Prostate gland (tissue), 2 donors: ENCODE data around the gene CRIP1. TPM values are rescaled to one million over a fixed set of nuclear protein-coding genes. Genes with fewer than 3 reads are reported as not detected.

Source experiments
- DNase-seq: peaks from one replicate; pipeline ENCODE4 v3.0.0-alpha.2; 2019; ENCODE audit warnings: low spot score
- H3K27ac ChIP-seq, 2 donors: fragments of 200-600 bp; sonication (generic); 2 replicates each; pipeline ENCODE4 v1.5.1; 2017 to 2019
- H3K27me3 ChIP-seq: fragments of 200-600 bp; sonication (generic); replicated peaks from 2 replicates; pipeline ENCODE4 v1.5.1; 2019; ENCODE audit not compliant: insufficient read depth
- H3K36me3 ChIP-seq, 2 donors: fragments of 200-600 bp; sonication (generic); 1 replicate in 1 of 2; 2 replicates in 1 of 2; pipeline versions ENCODE4 v1.5.1 to v1.8.1; 2017 to 2019
- H3K4me1 ChIP-seq: fragments of 200-600 bp; sonication (generic); replicated peaks from 2 replicates; pipeline ENCODE4 v1.5.1; 2019
- H3K4me3 ChIP-seq, 2 donors: fragments of 200-600 bp; sonication (generic); 2 replicates each; pipeline ENCODE4 v1.5.1; 2017 to 2019
- H3K9me3 ChIP-seq: fragments of 200-600 bp; sonication (generic); 2 replicates; pipeline ENCODE4 v1.5.1; 2017
- POLR2A ChIP-seq: fragments of 450-650 bp; IDR thresholded peaks from one replicate; pipeline ENCODE4 v1.6.1; 2016; ENCODE audit warnings: antibody characterized with exemption, mild to moderate bottlenecking
- POLR2AphosphoS5 ChIP-seq: sonication (generic); formaldehyde crosslinking; IDR thresholded peaks from one replicate; pipeline ENCODE4 v1.6.1; 2017; ENCODE audit warnings: antibody characterized with exemption
- WGBS: methylation state at CpG from one replicate; pipeline ENCODE4 v1.1.5; 2018; 5-methylcytosine and 5-hydroxymethylcytosine counted together
- intact Hi-C: fragments of 100-400 bp; cut with DNase I; formaldehyde crosslinking; loops from one replicate; pipeline ENCODE4 v1.14.2; 2022
- total RNA-seq, 2 donors: library from RNA; depleted of rRNA; stranded (reverse); fragments of >200 nt; gene quantifications; one replicate each; pipeline ENCODE4 v1.1.0, GENCODE V29; 2016
- TF ChIP-seq, protein P1 (sequence below), 4 experiments: fragments of 200-600 bp in 2 of 4; fragments of 450-650 bp in 2 of 4; sonication (generic) in 2 of 4; IDR thresholded peaks; 1 replicate in 3 of 4; 2 replicates in 1 of 4; pipeline ENCODE4 v1.5.1; 2016 to 2019; ENCODE audit warnings: antibody characterized with exemption in 4 of 4, mild to moderate bottlenecking in 2 of 4, moderate library complexity in 2 of 4

Gene CRIP1
- total RNA-seq, 2 donors from 2014 or later, result 4.2 to 22.0 TPM

DNA sequence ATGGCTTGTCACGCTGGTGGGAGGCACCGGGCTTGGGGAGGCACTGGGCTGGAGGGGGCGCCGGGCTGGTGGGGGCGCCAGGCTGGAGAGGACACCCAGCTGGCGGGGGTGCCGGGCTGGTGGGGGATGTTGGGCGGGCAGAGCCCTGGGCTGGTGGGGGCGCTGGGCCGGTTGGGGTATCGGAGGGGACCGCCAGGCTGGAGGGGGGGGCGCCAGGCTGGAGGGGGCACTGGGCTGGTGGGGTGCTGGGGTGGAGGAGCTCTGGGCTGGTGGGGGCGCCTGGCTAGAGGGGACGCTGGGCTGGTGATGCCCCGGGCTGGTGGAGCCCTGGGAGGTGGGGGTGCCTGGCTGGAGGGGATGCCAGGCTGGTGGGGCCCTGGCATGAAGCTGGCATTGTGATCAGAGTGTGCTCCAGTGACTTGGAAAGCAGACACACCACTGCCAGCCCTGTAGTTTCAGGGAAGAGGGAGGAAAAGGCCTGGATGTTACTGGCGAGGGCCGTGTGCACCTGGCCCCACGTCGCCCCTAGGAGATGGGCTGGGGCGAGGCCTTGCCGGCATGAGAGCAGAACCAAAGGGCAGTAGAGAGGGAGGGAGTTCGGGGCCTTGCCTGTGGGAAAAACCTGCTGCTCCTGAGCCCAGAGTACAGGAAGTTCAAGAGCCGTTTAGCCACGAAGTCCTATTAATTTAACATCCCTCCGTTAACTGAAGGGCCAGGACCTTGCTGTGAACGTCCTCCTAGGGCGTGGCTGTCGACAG, 17.4 kb downstream of the CRIP1 start:
- Histone ChIP-seq H3K36me3 (no peaks in the 10 kb centered on the region), H3K9me3 (no peaks in the 10 kb centered on the region), H3K27me3 (no peaks in the 10 kb centered on the region), H3K4me3 (no peak overlapping the region), H3K4me1 (no peaks in the 10 kb centered on the region), H3K27ac (no peak overlapping the region)
- intact Hi-C loops, result no loop called here
- 74% methylated on average over 26 of the region's 29 CpGs for WGBS
- TF ChIP-seq, protein P1, sequence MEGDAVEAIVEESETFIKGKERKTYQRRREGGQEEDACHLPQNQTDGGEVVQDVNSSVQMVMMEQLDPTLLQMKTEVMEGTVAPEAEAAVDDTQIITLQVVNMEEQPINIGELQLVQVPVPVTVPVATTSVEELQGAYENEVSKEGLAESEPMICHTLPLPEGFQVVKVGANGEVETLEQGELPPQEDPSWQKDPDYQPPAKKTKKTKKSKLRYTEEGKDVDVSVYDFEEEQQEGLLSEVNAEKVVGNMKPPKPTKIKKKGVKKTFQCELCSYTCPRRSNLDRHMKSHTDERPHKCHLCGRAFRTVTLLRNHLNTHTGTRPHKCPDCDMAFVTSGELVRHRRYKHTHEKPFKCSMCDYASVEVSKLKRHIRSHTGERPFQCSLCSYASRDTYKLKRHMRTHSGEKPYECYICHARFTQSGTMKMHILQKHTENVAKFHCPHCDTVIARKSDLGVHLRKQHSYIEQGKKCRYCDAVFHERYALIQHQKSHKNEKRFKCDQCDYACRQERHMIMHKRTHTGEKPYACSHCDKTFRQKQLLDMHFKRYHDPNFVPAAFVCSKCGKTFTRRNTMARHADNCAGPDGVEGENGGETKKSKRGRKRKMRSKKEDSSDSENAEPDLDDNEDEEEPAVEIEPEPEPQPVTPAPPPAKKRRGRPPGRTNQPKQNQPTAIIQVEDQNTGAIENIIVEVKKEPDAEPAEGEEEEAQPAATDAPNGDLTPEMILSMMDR (IDR thresholded peaks at IDR 0.05), result no peak
- TF ChIP-seq POLR2AphosphoS5 (no peak), POLR2A (no peak)
- no peak for DNase-seq

DNA sequence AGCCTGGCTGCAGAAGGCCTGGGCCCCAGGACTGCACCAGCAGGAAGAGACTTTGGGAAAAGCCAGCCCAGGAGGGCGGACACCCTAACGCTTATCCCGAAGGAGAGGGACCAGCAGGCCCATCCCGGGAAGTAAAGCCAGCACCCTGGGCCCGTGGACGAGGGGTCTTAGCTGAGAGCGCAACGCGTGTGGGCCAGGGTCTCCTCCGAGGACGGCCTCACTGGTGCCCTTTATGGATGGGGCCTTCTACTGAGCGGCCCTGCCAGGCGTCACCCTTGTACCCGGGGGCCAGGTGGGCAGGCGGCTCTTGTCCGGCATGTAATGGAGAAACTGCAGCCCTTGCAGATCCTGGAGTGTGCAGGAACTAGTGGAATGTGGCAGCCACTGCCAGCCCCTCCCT, 18.4 kb downstream of the CRIP1 start:
- WGBS, result 87% methylated on average over 16 of the region's 16 CpGs
- Histone ChIP-seq H3K36me3 (no peaks in the 10 kb centered on the region), H3K27me3 (no peaks in the 10 kb centered on the region), H3K27ac (no peak overlapping the region), H3K9me3 (no peaks in the 10 kb centered on the region), H3K4me1 (no peaks in the 10 kb centered on the region), H3K4me3 (no peak overlapping the region)
- DNase-seq, result no peak
- intact Hi-C loops, result no loop called here
- TF ChIP-seq, protein P1 (IDR thresholded peaks at IDR 0.05), result no peak
- no peak for TF ChIP-seq POLR2AphosphoS5
- TF ChIP-seq POLR2A, result no peak

DNA sequence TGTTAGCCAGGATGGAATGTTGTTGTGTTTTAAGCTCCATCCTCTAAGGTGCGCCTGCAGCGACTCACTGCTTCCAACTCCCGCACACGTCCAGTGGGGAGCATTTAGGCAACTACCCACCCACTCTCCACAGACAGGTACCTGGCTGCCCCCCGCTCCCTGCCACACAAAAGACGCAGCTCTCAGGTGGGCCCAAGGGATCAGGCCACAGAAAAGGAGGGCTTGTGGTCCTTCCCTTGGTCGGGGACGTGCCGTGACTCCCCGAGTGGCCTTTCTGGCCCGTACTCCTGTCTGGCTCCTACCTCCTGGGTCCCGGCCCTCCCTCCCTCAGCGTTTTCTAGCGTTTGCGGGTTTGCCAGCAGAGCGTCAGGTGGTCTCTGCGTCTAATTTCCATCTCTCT, 20.6 kb downstream of the CRIP1 start:
- H3K4me1 ChIP-seq, result no peaks in the 10 kb centered on the region
- whole genome bisulfite sequencing, result 62% methylated on average over 17 of the region's 17 CpGs
- TF ChIP-seq, protein P1 (IDR thresholded peaks at IDR 0.05), result no peak
- no peak for TF ChIP-seq POLR2A
- no peak for TF ChIP-seq POLR2AphosphoS5
- DNase-seq, result no peak
- H3K27ac ChIP-seq, result no peak overlapping the region
- no peaks in the 10 kb centered on the region for H3K9me3 ChIP-seq
- H3K4me3 ChIP-seq, result no peak overlapping the region
- H3K27me3 ChIP-seq, result no peaks in the 10 kb centered on the region
- H3K36me3 ChIP-seq, result no peaks in the 10 kb centered on the region
- intact Hi-C loops, result no loop called here

DNA sequence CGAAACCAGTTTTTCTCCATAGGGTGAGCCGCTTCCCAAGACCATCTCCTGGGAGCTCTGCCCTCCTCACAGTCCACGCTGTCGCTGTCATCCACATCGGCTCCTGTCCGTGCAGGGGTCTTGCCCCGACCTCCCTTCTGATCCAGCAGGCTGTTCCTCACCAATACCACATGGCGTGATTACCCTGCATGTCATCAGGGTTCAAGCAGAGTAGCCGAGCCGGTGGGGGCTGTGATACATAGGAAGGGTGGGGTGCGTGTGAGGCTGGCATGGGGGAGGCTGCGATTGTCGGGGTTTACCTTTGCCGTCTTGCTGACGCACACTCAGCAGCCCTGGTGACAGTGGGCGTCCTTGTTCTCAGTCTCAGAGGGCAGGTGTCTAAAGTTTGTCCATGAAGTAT, 21.4 kb downstream of the CRIP1 start:
- DNase-seq, result no peak
- 33% methylated on average over 16 of the region's 16 CpGs for WGBS
- TF ChIP-seq, protein P1 (IDR thresholded peaks at IDR 0.05), result no peak
- no peak for TF ChIP-seq POLR2A
- no peak for TF ChIP-seq POLR2AphosphoS5

DNA sequence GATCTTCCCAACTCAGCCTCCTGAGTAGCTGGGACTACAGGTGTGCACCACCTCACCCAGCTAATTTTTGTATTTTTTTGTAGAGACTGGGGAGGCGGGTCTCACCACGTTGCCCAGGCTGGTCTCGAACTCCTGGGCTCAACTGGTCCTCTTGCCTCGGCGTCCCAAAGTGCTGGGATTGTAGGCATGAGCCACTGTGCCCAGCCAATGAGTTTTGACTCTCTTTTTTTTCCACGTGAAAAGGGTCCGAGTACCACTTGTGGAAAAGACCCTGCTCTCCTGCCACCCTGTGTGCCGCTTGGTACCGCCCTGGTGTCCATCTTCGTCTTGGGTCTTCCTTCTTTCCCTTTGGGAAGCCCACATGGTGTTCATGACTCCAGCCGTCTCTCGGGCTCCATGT, 21.9 kb downstream of the CRIP1 start:
- intact Hi-C loops, result no loop called here
- Histone ChIP-seq H3K4me1 (no peaks in the 10 kb centered on the region), H3K27me3 (peaks cover 3% of the 10 kb centered on the region), H3K4me3 (no peak overlapping the region), H3K27ac (no peak overlapping the region), H3K36me3 (no peaks in the 10 kb centered on the region), H3K9me3 (no peaks in the 10 kb centered on the region)
- no peak for DNase-seq
- TF ChIP-seq POLR2A (no peak), POLR2AphosphoS5 (no peak)
- TF ChIP-seq, protein P1 (IDR thresholded peaks at IDR 0.05), result no peak
- WGBS, result 89% methylated on average over 12 of the region's 12 CpGs

More for the DNA sequence above, 21.4 kb downstream of the CRIP1 start:
- no peaks in the 10 kb centered on the region for H3K36me3 ChIP-seq
- peaks cover 3% of the 10 kb centered on the region for H3K27me3 ChIP-seq
- H3K27ac ChIP-seq, result no peak overlapping the region
- H3K4me3 ChIP-seq, result no peak overlapping the region
- intact Hi-C loops, result no loop called here
- H3K9me3 ChIP-seq, result no peaks in the 10 kb centered on the region
- no peaks in the 10 kb centered on the region for H3K4me1 ChIP-seq
